ENCODE measurements around the gene RAP1B.
A peak's percentile ranks its signal among the peaks of the same experiment; 100 is the strongest.

RAP1B gene

DNA sequence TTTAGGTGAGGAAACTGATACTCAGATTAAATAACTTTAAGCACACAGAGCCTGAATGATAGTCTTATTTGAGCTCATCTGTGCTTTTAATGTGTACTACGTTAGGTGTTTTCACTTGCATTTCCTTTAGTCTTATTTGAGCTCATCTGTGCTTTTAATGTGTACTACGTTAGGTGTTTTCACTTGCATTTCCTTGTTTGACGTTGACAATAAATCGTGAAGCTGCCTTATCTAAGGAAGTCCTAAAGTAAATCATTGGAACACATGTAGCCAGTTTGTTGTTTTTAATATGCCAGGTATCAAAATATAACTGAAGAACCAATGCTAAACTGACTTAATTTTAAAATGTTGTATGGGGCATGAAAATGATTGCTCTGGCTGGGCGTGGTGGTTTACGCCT is 2.0 kb downstream of the RAP1B start:
- TF ChIP-seq ELF4 (IDR thresholded peaks at IDR 0.05) (no peak), BHLHE40 (IDR thresholded peaks at IDR 0.05; ENCODE audit: borderline replicate concordance) (no peak), TARDBP (IDR thresholded peaks at IDR 0.05) (no peak), FOXM1 (IDR thresholded peaks at IDR 0.05; ENCODE audit: borderline replicate concordance) (no peak), ZNF384 (IDR thresholded peaks at IDR 0.05) (no peak), L3MBTL2 (conservative IDR thresholded peaks at IDR 0.05) (no peak), ARNT (IDR thresholded peaks at IDR 0.05) (no peak), NFRKB (IDR thresholded peaks at IDR 0.05) (no peak), HDGF (IDR thresholded peaks at IDR 0.05; ENCODE audit: borderline replicate concordance) (no peak), LEF1 (IDR thresholded peaks at IDR 0.05; ENCODE audit: borderline replicate concordance) (no peak), SUZ12 (IDR thresholded peaks at IDR 0.05) (no peak), FOXA1 (IDR thresholded peaks at IDR 0.05) (no peak), CTBP1 (IDR thresholded peaks at IDR 0.05; ENCODE audit: borderline replicate concordance) (no peak), FOXK2 (IDR thresholded peaks at IDR 0.05) (no peak), SP1 (IDR thresholded peaks at IDR 0.05) (no peak)
- TF ChIP-seq, protein P1, sequence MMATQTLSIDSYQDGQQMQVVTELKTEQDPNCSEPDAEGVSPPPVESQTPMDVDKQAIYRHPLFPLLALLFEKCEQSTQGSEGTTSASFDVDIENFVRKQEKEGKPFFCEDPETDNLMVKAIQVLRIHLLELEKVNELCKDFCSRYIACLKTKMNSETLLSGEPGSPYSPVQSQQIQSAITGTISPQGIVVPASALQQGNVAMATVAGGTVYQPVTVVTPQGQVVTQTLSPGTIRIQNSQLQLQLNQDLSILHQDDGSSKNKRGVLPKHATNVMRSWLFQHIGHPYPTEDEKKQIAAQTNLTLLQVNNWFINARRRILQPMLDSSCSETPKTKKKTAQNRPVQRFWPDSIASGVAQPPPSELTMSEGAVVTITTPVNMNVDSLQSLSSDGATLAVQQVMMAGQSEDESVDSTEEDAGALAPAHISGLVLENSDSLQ (IDR thresholded peaks at IDR 0.05): no peak
- no peak for DNase-seq (ENCODE audit: extremely low spot score)
- ChIA-PET CTCF (interaction anchor here (0.6 kb wide), 1 partner anchor 182 kb away, joined by 4 read pairs; no protein-coding TSS in a partner anchor), POLR2A (interaction anchor here (1.0 kb wide), 1 partner anchor 16 kb away, joined by 6 read pairs; no protein-coding TSS in a partner anchor)

DNA sequence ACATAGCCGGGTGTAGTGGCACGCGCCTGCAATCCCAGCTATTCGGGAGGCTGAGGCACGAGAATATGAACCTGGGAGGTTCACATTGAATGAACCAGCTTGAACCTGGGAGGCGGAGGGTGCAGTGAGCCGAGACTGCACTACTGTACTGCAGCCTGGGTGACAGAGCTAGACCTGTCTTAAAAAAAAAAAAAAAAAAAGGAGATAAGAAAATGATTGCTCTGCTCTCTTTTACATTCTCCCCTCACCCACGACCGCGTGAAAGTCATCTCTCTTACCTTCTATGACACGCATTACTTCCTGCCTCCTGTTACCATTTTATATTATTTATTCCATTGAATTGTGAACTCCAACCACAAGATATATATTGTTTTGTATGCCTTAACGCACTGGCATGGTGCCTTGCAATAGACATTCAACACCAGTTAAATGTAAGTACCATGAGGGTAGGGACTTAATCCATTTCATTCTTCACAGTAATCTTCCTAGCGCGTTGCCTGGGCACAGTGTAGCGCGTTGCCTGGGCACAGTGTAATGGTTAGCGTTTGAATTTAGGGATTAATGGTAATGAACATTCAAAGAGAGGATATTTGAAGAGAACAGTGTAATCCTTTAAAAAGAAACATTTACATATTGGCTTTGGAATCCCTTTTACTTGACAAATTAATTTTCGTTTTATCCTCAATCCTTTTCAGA is 2.7 kb downstream of the RAP1B start:
- TF ChIP-seq ZNF384 (IDR thresholded peaks at IDR 0.05): peak; percentile 62; the same call in 1 of the 2 replicates
- no peak for TF ChIP-seq LEF1 (IDR thresholded peaks at IDR 0.05; ENCODE audit: borderline replicate concordance)
- POLR2A ChIA-PET: interaction anchor here (1.0 kb wide), 1 partner anchor 16 kb away, joined by 6 read pairs; no protein-coding TSS in a partner anchor

DNA sequence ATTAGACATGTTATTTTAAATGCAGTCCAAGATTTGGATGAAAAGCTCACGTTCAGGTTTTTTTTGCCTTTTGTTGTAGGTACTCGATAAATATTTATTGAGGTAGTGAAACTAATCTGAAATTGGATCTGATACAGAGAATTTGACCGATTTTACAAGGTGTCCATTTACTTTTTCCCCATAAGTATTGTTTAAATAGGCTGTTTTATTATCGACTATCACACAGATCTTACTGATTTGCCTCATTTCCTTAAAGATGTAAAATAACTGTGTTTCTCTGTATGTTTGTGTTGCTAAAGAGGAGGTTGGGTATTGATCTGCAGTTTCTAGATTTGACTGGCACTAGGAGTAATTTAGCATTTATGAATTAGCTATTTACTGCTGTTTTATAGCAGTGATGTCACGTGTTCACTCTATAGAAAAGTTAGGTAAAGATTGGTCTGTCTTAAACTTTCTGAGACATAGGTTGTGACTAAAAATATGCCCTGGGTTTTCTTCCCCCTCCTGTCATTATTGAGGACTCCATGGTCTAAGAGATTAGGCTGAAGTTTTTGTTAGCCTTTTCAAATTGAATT is 3.5 kb downstream of the RAP1B start:
- ChIA-PET POLR2A (no interaction called here), CTCF (interaction anchor here (0.7 kb wide), 1 partner anchor 110 kb away, joined by 3 read pairs; no protein-coding TSS in a partner anchor)
- DNase-seq (ENCODE audit: extremely low spot score): no peak
- TF ChIP-seq ARNT (IDR thresholded peaks at IDR 0.05): no peak
- TF ChIP-seq, protein P1 (IDR thresholded peaks at IDR 0.05): peak; percentile 56

More for the DNA sequence above, 2.7 kb downstream of the RAP1B start:
- CTCF ChIA-PET: interaction anchor here (0.6 kb wide), 2 partner anchors 183 to 489 kb away, joined by 4 to 5 read pairs; no protein-coding TSS in a partner anchor
- DNase-seq (ENCODE audit: extremely low spot score): no peak

DNA sequence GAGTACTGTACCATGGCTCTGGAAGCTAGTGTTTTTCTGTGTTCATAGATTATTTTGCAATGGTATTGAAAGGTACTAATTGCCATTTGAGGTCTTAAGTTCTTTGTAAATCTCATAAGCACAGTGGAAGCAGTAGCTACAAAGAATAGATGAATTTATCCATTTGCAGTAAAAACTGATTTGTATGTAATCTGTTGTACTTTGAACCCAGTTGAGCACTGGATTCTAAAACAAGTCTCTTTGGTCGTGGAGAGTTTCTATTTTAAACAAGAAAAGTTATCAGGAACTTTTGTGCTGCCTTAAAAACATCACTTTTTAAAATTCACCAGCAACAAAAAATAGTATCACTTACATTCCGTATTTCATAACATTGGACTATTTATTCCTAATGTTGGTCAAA is 4.1 kb downstream of the RAP1B start:
- TF ChIP-seq L3MBTL2 (conservative IDR thresholded peaks at IDR 0.05) (no peak), ELF4 (IDR thresholded peaks at IDR 0.05) (no peak), CTBP1 (IDR thresholded peaks at IDR 0.05; ENCODE audit: borderline replicate concordance) (no peak), BHLHE40 (IDR thresholded peaks at IDR 0.05; ENCODE audit: borderline replicate concordance) (no peak), TARDBP (IDR thresholded peaks at IDR 0.05) (no peak)
- no peak for DNase-seq (ENCODE audit: extremely low spot score)
- ChIA-PET POLR2A (no interaction called here), CTCF (interaction anchor here (0.7 kb wide), 1 partner anchor 109 kb away, joined by 3 read pairs; no protein-coding TSS in a partner anchor)

DNA sequence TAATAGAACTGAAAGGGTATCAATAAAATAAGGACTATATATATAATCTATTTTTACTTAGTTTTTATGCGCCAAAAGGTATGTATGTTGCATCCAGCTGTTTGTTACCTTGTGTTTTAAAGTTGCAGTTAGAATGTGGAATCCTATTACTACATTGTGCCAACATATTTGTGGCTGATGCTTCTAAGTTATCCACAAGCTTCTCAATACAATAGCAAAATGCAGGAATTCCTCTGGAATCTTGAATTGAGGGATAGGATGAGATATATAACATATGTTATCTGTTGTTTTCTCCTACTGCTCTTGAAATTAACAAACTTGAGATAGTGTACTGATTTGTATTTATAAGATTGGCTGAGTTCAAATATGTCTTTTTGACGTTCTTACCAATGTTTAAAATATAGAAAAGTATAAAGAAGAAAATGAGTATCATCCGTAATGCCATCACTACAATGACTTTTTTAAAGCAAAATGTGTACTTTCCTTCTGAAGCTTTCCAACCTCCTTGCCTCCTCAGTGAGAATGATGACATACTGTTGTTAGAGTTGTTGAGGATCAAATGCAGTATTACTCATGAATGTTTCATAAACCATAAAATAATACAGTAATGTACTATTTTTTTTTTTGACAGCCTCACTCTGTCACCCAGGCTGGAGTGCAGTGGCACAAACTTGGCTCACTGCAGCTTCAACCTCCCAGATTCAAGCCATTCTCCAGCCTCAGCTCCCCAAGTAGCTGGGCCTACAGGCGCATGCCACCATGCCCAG is 6.6 kb downstream of the RAP1B start:
- TF ChIP-seq HDGF (IDR thresholded peaks at IDR 0.05; ENCODE audit: borderline replicate concordance): no peak
- TF ChIP-seq, protein P1 (IDR thresholded peaks at IDR 0.05): no peak
- TF ChIP-seq ELF4 (IDR thresholded peaks at IDR 0.05): no peak
- TF ChIP-seq FOXK2 (IDR thresholded peaks at IDR 0.05): no peak
- no peak for TF ChIP-seq NFRKB (IDR thresholded peaks at IDR 0.05)
- no peak for TF ChIP-seq SP1 (IDR thresholded peaks at IDR 0.05)
- TF ChIP-seq BHLHE40 (IDR thresholded peaks at IDR 0.05; ENCODE audit: borderline replicate concordance): no peak
- no peak for TF ChIP-seq ARNT (IDR thresholded peaks at IDR 0.05)
- no peak for TF ChIP-seq LEF1 (IDR thresholded peaks at IDR 0.05; ENCODE audit: borderline replicate concordance)
- TF ChIP-seq FOXA1 (IDR thresholded peaks at IDR 0.05): no peak
- TF ChIP-seq CTBP1 (IDR thresholded peaks at IDR 0.05; ENCODE audit: borderline replicate concordance): no peak
- TF ChIP-seq L3MBTL2 (conservative IDR thresholded peaks at IDR 0.05): no peak
- DNase-seq (ENCODE audit: extremely low spot score): no peak
- CTCF ChIA-PET: interaction anchor here (0.6 kb wide), 1 partner anchor 260 kb away, joined by 3 read pairs; no protein-coding TSS in a partner anchor
- POLR2A ChIA-PET: no interaction called here

DNA sequence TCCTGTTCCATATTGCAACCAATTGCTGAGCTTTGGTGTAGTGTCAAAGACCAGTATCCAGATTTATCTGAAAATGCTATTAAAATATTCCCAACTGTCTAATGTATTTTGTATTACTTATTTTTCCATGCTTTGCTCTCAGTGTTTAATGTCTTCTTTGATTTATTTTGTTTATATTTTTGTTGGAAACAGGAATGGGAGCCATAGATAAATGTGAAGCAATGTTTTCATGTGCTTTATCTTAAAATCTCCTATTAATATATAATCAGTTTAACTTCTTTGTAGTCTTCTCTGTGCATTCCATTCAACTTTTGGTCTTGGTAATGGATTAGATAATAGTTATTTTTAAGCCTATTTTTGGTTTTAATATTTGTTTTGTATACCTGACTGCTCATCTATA is 8.8 kb downstream of the RAP1B start:
- ChIA-PET POLR2A (no interaction called here), CTCF (no interaction called here)
- TF ChIP-seq SP1 (IDR thresholded peaks at IDR 0.05) (no peak), NFRKB (IDR thresholded peaks at IDR 0.05) (no peak), LEF1 (IDR thresholded peaks at IDR 0.05; ENCODE audit: borderline replicate concordance) (no peak), FOXA1 (IDR thresholded peaks at IDR 0.05) (no peak)
- TF ChIP-seq, protein P1 (IDR thresholded peaks at IDR 0.05): no peak
- DNase-seq (ENCODE audit: extremely low spot score): no peak

Data from HEK293T (cell line).